Kidney tubule cell (primary cell): ENCODE data around the gene TRNT1.
A peak's percentile ranks its signal among the peaks of the same experiment; 100 is the strongest.

Source experiments
- DNase-seq: peaks from one replicate; pipeline ENCODE4 v3.0.0-alpha.2; 2018; ENCODE audit warnings: low spot score

The TRNT1 gene

DNA sequence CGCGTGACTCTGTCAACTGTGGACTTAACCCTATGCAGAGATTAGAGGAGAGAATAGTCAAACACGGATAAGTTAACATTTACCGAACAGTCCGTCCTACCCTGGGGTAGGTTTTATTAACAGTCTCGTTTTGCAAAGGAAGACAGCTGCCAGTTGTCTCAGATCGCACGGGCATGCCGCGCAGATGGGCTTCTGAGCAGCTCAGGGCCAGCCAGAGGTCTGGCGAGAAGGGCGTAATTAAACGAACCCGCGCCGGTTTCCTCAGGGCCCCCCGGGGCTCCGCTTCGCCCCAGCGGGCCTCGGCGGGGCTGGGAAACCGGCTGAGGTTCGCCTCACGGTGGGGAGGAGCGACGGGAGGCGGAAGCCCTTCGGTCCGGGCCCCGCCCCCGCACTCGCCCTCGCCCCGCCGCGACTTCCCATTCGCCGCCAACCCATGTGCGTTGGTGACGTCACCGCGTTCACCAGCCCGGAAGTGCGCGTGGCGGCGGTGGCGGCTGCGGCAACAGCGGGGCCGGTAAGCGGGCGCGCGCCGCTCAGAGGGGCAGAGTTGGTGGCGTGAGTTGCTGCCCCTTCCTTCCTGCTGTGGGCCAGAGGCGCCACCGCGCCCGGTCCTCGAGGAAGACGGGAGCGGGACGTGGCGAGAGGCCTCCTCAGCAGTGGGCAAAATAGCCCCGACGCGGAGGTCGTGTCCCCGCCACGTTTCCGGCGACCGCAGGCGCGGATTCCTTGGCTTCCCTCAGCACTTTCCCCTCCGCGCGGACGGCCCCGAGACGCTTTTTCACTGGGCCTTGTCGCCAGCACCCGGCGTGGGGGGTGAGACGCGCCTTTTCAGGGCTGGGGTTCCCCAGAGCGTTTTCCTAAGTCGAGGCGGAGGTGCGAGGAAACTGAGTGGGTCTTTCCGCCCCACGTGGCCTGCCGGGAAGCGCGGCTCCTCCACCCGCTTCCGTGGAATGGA, at the start of gene TRNT1:
Gene TRNT1 (plus strand): TSS at position 464 of the 955 bp plus-strand sequence. CDS start 2,101 bp downstream, outside the sequence.
- DNase-seq = peak; percentile 93

DNA sequence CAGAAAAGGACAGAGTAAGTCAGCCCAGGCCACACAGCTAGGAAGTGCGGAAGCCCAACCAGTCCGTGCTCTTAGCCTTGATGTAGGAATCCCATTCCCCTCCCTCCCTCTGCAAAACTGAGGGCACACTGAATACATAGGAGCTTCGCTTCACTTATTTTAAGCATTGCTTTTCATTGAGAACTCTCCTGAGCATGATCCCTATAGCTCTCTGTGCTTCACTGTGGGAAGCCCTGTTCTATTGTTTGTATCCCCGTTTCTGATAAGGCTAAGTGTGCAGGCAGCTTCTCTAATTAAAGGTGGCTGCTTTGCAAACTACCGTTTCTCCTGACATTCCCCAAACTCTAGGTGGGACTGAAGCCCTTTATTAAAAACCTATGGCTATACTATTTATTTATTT, 46.4 kb upstream of the TRNT1 start:
- no peak for DNase-seq

DNA sequence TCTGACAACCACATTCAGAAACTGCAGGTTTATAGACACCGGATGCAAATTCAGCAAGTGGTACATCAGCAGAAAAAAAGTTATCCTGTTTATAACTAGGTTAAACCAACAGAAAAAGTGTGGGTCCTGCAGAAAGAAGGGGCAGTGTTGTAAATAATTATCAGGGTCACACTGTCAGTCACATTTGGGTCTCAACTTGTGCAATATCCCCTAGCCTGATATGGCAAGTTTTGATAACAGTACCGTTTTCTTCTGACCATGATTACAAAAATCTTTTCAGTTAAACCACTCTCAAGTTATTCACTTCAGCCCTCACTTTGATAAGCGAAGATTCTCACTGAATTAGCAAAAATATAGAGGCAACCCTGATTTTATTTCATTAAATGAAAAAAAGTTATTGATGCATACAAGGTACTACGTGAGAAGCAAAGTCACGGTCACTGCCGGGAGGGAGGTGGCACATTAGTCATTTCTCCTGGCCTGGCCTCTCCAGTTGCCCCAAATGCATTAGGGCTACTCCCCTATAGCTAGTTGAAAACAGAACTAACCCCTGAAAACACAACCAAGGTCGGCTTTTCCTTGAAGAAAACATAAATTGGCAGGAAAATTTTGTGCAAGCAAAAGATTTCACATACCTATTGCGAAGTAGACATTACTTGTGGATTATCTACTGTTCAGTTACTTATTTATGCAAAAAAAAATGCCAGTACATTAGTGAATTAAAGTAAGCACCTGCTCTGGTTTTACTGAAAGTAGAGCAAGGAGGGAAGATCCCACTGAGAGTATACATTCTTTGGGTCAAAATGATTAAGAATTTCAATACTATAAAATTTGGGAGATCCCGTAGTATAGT, 45.1 kb upstream of the TRNT1 start:
- no peak for DNase-seq

DNA sequence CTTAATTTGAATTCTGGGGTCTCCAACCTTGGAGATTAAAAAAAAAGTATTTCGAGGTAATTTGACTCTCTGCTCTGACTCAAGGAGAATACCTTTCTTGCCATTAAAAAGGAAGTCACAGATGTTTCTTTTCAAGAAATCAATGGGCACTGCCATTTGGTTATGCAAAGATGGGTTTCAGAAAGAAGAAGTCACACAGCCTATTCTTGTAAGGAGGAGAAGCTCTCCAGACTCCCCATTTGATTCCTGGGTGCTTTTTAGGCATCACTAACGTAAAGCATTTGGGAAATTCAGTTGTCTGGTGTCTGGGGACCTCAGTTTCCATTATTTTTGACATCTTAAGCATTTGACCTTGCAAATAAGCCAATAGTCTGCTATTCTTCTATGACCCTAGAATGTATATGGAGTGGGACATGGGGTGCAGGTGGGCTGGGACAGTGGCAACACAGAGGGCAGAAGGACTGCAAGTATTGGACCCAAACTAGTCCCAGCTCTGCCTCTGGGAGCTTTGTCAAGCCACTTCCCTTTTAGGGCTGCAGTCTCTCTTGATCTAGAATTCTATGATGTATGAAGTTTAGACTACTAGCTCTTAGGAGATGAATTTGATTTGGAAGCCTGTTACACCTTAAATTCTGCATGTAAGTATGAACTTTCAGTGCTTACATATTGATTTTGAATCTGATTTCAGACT, 44.4 kb upstream of the TRNT1 start:
- no peak for DNase-seq

DNA sequence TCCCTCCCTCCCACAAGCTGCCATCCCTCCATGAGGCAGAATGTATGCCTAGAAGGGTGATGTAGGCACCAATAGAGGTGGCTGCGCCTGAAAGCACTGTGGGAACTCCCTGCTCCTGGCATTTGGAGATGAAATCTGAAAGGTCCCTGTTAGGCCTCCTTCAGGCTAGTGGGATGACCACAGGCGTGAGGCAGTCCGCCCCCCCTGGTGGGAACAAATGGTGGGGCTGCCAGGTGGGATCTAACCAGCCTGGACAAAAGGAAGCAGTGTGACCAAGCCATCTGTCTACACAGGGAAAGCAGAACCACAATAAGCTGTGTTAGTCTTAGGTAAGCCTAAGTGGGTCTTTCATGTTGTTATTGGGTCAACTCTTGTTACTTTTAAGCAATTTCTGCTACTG, 41.9 kb upstream of the TRNT1 start:
- no peak for DNase-seq

DNA sequence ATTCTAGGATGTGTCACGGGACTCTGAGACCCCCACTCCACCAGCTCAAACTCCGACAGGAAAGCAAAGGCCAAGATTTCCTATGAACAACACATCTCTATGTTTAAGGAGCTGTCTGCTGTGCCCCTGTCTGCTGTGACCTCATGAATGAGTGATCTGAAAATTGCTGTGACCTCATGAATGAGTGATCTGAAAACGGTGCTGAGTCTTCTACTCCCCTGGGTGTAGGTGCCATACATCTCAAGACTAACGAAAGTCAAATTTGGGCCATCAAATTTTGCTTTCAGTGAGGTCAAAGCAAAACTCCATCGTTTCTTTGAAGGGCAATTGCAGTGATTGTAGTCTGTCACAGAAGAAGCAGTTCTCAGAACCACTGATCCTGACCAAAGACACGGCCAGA, 41.0 kb upstream of the TRNT1 start:
- no peak for DNase-seq

DNA sequence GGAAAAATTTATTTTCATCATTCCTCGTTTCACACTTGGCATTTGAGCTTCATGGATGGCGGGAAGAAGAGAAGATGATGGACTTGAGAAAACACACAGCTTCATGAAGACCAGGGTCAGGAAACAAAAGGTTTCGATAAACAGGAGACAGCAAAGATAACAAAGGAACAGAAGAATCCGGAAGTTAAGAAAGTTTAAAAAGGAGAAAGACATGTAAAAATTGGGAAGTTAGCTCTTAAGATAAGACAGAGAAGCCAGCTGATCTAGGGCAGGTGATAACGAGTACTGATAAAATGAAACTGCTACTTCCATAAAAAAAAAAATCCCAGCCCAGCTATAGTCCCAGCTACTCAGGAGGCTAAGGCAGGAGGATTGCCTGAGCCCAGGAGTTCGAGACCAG, 40.5 kb upstream of the TRNT1 start:
- no peak for DNase-seq

DNA sequence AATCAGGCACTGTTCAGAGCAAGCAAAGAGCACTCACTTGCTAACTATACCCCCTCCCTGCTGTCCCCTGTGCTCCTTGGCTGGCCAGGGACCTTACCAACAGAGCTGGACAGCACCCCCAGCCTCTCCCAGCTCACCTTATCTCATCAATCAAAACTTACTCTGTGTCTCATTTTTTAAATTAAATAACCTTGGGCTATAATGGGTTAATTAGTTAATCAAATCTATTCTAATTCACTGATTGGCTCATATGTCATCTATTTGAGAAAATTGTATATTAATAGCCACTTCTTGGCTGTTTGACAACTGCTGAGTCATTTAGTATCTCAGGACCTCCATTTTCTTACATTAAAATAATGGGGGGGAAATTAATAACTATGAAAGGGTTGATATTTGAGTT, 39.5 kb upstream of the TRNT1 start:
- DNase-seq = no peak

DNA sequence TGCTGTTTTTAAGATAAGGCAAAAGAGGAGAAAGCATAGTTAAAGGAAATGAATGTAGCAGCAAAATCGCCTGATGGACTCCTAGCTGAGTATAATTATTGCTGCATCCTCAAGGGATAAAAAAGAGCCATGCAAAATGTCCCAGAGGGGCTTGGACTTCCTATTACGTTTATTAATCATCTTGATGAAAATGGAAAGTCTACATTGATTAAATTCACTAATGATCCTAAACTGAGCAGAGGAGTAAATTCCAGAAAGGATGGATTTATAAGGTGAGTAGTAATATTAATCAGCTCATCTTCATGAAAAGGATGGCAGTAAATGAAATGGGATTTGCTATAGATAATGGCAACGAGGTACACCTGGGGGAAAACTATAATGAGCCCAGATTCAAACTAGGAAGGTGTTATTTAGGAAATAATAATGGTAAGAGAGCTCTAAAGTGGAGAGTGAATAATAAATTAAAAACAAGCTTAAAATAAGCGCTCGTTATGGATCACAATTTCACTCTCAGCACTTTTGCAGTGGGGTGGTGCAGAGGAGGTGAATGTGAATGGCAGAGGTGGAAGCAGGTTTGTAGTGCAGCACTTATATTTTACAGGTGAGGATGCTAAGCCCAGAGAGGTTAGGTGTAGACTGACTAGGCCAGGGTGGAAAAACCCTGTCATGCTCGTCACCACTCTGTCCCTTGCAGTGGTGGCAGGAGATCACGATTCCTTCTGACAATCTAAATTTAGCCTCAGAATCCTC, 38.8 kb upstream of the TRNT1 start:
- DNase-seq = no peak

DNA sequence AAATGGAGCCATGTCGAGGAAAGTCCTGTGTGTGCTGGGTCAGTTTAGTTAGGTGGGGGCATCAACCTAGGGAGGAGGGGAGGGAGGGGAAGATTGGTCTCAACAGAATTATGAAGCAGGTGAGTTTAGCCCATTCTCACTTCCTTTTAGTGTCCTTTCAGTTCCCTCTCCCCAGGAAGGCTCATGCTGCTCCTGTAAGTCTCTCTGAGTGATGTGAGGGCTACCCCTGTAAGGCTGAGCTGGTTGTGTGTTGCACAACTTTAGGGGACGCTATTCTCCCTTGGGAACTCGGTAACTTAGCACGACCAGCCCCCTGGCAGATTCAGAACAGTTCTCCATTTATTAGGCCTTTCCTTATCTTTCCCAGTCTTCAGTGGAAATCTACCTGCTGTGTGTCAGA, 37.7 kb upstream of the TRNT1 start:
- DNase-seq = no peak

DNA sequence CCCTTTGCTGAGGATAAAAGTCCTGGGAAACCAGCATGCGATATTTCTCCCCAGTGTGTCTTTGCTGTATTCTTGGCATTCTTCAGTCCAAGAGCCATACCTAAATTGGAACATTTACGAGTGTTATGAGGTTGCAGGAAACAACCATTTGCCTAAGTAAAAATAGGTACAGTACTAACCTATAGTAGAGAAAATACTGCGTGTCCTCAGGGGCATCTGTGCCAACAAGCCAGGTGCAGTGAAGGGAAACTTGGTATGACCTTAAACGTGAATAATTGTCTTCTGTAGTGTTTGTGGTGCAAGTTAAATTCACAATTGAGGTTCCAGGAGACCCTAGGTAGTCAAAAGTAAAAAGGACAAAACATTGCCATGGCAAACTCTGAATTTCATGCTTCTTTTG, 28.8 kb upstream of the TRNT1 start:
- DNase-seq = no peak

DNA sequence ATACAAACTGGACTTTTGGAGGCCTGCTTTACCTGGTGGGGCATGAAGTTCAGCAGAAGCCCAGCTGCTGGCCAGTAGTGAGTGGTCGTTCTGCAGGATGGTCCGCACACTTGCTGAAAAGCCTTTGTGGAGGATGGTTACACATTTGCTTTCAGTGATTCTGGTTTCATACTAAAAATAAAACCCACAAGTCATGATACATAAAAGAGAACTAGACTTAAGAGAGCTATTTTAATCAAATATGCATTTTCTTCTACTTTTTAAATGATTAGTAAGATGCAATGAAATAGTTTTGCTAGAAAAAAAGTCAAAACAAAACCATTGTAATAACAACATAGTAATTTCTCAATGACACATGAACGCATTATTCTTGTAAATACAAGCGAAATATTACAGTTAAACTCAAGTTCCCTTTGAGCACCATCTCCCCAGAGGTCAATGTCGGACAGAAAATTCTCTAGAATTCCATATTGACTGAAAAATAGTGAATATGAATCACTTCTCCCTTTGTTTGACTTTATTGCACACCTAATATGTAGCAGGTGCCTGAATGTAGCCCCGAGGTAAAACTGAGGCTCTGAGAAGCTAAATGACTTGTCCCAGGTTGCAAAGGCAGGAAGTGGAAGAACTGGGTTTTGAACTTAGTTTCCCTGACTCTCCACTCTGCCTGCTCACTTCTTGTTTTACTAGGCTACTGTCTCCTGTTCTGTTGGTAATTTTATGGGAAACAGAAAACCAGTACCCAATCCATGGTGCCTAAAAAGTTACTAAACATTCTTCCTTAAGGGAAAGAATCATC, 24.9 kb upstream of the TRNT1 start:
- DNase-seq = no peak

DNA sequence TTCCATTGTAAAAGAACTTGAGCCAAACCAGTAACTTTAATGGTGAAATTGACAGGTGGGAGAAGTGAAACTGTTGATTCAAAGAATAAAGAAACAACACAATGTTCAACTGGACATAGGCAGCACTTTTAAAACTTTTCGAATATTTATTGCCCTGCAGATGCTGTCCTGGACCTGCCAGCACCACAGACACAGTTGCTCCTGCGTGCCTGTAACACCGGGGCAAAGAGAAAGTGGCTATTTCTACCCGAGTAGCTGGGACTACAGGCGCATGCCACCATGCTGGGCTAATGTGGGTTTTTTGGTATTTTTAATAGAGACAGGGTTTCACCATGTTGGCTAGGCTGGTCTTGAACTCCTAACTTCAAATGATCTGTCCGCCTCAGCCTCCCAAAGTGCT, 24.0 kb upstream of the TRNT1 start:
- no peak for DNase-seq

DNA sequence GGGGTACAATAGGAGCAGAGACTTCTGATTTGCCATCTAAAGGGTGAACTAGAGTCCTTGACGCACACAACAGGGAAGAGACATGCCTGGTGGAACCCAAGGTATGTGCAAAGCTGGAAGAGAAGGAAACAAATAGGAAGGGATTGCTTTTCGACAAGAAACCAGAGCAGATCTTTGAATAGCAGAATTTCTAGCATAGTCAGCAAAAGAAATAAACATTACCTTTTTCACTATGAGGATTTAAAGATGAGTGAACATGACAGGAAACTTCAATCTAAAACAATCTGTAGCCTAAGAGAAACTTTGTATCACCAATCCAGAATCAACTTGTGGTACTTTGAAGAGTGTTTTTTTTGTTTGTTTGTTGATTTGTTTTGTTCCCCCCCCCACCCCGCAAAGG, 21.5 kb upstream of the TRNT1 start:
- DNase-seq = no peak

DNA sequence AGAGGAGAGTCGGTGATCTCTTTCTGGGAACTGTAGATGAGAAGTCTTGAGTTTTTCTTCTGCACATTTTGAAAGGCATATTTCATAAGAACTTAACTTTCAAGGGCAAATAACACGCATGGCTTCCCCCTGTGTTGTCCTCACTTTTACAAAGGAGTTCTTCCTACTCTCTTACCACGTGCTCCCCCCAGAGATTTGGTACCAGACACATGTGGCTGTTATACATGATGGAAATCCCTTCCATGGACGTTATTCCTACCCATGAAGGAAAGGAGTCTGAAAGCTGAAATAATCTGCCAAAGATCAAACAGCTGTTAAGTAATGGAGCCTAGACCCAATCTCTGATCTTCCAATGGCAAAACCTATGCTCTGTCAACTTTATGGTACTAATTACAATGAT, 20.9 kb upstream of the TRNT1 start:
- no peak for DNase-seq

DNA sequence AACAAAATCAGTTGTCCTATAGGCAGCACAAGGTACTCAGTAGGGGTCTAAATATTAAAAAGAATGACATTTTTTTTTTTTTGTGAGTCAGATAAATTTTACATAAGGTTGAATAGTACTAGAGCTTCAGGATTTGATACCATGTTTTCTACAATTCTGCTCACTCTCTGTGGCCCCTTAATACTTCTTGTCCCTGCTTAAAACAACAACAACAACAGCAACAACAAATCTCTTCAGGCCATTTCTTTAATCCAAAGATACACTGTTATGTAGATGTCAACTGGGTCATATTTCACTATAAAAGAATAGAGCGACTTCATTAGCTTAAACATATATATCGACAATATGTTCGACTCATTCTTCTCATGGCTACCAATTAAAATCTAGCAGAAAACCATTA, 19.6 kb upstream of the TRNT1 start:
- DNase-seq = no peak

DNA sequence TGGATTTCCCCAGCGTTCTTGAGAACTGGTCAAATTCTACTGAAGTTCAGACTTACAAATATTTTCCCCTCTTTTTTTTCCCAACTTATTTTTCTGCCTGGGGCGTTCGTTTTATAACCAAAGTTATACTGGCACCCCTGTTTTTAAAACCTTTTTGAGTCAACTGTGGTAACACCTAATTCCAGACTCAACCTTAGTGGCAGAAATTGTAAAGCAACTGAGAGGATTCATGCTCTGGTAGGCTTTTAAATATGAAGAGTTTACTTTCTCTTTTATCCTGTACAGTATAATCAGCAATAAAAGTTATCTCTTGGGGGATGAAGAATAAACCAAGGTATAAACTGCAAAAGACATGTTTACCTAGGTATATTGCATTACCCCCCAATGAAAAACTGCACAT, 18.9 kb upstream of the TRNT1 start:
- no peak for DNase-seq

DNA sequence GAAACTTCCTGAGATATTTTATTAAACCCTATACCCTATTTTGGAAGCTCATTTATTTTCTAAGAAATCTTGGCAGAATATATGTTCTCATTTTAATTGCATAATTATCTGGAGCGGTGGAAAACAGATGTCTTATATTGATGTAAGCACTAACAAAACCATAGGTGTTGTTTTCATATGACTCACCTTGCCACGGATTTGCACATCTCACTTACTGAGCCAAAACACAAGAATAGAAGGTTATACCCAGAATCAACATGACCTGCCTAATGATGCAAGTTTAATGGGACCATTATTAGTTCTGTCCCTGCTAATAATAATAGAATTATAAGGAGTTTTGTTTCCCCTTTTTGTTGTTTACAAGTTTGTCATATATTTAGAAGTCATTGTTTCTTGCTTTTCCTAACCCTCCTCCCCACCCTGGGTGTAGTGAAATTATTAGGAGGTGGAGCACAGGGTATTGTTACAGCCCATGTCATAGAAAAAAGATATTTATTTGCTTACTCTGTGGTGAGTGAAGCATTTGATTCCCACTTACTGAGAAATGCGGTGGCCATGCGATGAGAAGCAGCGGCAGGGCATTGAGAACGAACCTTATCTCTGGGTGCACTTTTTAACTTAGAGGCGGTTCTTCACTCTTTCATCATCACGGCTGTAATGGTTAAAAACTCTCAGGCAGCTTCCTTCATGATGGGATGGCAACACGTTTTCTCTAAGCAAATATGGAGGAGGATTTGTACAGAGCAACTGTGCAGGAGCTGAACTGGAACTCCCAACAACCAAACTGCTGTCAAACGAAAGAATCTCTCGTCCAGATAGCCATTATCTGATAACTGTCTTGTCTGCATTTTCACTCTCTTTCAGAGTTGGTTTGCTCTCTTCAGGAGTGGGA, 17.1 kb upstream of the TRNT1 start:
- no peak for DNase-seq

DNA sequence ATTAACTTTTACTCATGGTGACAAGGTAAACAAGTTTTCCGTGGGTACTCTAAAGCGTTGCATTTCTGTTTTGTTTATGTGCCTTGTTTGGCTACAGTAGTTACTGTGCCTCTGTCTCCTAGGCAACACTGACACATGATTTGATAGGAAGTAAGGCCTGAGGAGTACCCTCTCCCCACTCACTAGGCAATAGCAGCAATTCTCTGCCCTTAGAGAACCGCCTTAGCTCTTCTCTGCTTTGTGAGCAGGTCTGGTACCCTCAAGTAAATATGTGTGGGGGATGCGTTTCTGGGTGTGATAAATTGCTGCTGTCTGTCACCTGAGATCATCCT, 16.5 kb upstream of the TRNT1 start, which contains the start of gene IL5RA:
Gene IL5RA (minus strand): TSS at position 76 of the 332 bp plus-strand sequence. CDS start 5,390 bp downstream, outside the sequence.
- DNase-seq = peak; percentile 29
